ENCODE results near the gene DPYSL4. TPM values are rescaled to one million over a fixed set of nuclear protein-coding genes. Genes with fewer than 3 reads are reported as not detected.

Gene DPYSL4
- total RNA-seq = 11.7 TPM in 1 of 2 replicates, not detected in the other

GRCh38 chr10:132186488-132187429 is at the start of gene DPYSL4:
Gene DPYSL4, plus strand, starts transcription at chr10:132186948. Its CDS starts 116 bp downstream, at chr10:132187064.

Other genes with a start within 250 kb of the DPYSL4 start
- 35.9 and 91.3 TPM in 2 replicates for gene BNIP3, start 205.0 kb upstream of the DPYSL4 start, total RNA-seq
- 0.07 TPM in 1 of 2 replicates, not detected in the other for gene JAKMIP3, start 121.0 kb upstream of the DPYSL4 start, total RNA-seq
- 7.2 and 11.6 TPM in 2 replicates for gene STK32C, start 121.0 kb downstream of the DPYSL4 start, total RNA-seq
- 4.1 and 6.5 TPM in 2 replicates for gene LRRC27, start 145.2 kb downstream of the DPYSL4 start, total RNA-seq
- gene PWWP2B, start 210.3 kb downstream of the DPYSL4 start, total RNA-seq = 42.7 and 43.1 TPM in 2 replicates